GM21360 (cell line): ENCODE results near the gene KPNA4.
"Not testable (repeated sequence)": the region's sequence is repeated elsewhere in the genome, so short reads cannot be mapped to it uniquely, and the experiment has no call there.

Experiments used
- ATAC-seq: cut with Tn5 transposase; IDR thresholded peaks from one replicate; pipeline ENCODE4 v1.9.1; 2021; ENCODE audit warnings: mild to moderate bottlenecking, moderate library complexity; ENCODE audit not compliant: unreplicated experiment

Gene KPNA4

DNA sequence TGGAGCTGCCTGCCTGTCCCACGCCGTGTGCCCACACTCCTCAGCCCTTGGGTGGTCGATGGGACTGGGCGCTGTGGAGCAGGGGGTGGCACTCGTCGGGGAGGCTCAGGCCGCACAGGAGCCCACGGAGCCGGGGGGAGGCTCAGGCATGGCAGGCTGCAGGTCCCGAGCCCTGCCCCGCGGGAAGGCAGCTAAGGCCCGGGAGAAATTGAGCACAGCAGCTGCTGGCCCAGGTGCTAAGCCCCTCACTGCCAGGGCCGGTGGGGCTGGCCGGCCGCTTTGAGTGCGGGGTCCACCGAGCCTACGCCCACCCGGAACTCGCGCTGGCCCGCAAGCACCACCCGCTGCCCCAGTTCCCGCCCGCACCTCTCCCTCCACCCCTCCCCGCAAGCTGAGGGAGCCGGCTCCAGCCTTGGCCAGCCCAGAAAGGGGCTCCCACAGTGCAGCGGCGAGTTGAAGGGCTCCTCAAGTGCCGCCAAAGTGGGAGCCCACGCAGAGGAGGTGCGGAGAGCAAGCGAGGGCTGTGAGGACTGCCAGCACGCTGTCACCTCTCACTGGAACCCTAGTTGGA, 8.7 kb upstream of the KPNA4 start:
- ATAC-seq = not testable (repeated sequence)

DNA sequence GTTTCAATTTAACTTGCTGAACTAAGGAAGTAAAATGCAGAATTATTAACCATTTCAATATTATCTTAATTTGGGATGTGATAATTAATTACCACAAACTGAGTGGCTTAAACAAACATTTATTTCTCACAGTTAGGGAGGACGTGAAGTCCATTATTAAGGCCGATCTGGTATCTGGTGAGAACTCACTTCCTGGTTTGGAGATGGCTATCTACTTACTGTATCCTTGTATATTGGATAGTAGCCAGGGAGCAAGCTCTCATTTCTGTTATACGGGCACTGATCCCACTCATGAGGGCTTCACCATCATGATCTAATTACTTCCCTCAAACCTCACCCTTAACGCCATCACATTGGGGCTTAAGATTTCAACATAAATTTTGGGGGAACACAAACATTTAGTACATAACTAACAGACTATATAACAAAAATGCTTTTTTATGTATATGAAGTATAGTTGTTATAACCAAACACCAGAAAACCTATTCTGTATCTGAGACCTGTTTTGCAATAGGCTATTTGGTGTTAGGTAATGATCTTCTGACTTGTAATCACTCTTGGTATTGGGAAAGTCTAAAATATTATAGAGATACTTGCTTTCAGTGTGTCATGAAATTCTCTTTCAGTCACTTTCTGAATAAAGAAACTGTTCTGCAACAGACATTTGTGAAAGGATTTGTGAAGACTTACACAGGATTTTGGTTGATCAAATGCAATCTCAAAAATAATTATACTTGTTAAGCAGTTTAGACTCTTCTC, 4.7 kb upstream of the KPNA4 start:
- ATAC-seq = no peak

DNA sequence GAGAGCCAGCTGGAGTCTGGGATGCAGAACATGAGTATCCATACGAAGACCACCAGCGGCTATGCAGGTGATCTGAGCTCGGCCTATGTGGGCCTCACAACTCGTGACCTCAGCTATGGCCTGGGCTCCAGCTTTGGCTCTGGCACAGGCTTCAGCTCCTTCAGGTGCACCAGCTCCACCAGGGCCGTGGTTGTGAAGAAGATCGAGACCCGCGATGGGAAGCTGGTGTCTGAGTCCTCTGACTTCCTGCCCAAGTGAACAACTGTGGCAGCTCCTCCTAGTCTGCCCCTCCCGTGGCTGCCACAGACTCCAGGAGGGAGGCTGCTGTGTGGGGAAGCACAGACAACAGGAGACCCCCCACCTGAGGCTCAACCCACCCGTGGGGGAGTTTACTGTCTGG, 3.6 kb upstream of the KPNA4 start:
- ATAC-seq = no peak

DNA sequence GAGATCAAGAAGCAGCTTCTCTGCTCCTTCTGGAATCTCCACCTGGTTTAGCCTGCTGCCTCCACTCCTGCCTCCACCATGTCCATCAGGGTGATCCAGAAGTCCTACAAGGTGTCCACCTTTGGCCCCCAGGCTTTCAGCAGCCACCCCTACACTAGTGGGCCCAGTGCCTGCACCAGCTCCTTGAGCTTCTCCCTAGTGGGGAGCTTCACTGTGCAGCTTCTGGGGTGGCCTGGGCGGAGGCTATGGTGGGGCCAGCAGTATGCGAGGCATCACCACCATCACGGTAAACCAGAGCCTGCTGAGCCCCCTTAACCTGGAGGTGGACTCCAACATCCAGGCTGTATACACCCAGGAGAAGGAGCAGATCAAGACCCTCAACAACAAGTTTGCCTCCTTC, 2.4 kb upstream of the KPNA4 start:
- no peak for ATAC-seq

DNA sequence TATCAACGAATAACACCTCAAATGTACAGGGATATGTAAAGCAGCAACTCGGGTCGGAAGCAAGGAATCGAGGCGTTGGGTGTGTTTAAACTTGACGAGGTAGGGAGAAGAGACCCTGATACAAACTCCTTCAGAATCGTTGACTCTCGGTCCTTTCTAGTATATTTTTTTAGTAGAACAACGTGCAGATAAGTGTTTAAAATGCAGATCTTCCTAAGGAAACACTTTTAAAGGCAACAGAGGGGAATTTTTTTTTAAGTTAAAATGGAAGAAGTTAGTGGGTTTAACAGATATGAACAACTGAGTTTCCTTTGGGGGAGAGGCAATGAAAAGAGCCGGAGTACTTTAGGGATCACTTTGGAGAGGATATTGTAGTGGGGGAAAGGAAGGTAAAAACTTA, 1.1 kb upstream of the KPNA4 start:
- ATAC-seq = no peak

DNA sequence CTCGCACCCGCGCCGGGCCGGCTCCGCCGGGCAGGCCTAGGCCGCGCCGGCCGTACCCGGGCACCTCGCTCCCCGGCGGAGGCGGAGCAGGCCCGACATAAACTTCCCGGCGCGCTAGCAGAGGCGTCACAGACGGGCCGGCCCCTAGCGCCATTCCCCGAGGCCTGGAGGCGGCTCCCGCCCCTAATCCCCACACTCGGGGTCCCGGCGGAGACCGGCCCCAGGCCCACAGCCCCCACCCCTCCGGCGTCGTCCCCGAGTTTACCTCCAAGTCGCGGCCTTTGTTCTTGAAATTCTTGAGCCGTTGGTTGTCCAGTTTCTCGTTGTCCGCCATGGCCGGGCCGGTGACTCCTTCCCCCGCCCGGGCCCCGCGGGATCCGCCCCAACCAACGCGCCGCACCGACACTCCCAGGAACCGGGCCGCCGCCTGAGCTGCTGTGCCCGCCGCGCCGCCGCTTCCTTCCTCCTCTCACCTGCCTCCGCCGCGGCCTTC, 376 bp downstream of the KPNA4 start:
- ATAC-seq = peak; percentile 38

DNA sequence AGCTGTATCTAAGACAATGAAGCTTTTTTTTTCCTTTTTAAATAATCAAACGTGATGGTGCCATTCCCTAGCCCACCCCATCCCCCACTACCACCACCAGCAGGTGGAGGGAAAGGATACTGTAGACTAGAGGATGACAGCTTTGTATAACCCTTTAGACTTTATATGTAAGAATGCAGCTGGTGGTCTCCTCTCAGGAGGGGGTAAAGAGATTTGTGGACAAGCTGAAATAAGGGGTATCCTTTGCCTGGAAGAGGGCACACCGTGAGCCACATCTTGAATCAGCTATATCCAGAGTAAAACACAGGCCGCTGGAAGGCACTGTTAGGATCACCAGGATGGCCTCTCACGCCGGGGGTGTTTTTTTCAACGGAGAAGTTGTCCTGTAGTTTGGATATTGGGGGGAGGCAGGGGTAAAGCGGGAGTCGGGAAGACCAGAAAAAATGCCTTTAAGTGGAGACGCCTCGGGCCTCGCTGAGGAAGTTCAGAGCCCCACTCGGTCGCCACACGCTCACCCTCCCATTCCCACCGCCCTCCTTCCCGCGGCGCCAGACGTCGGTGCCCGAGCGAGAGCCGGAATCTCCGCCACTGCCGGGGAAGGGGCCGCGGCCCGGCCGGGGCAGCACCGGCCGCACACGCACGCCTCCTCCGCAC, 986 bp downstream of the KPNA4 start:
- no peak for ATAC-seq

DNA sequence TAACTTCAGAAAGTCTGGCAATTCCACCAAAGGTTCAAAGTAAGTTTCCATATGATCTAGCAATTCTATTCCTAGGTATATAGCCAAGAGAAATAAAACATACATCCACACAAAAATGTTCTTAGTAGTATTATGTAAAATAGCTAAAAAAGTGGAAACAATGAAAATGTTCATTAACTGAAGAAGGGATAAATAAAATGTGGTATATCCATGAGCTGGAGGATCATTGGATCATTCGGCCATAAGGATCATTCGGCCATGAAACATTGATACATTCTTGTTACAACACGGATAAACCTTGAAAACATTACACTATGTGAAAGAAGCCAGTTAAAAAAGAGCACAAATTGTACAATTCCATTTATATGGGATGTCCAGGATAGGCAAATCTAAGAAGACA, 2.4 kb downstream of the KPNA4 start:
- no peak for ATAC-seq

DNA sequence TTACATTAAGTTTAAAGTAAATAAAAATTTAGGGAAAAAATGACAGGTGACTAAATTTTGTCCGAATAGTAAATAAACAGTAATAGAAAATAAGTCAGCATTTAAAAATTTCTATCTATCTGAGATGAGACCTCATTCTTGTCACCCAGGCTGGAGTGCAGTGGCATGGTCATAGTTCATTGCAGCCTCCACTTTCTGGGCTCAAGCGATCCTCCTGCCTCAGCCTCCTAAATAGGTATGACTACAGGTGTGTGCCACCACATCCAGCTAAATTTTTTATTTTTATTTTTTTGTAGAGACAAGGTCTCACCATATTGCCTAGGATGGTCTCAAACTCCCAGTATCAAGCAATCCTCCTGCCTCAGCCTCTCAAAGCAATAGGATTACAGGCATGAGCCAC, 7.8 kb downstream of the KPNA4 start:
- no peak for ATAC-seq

DNA sequence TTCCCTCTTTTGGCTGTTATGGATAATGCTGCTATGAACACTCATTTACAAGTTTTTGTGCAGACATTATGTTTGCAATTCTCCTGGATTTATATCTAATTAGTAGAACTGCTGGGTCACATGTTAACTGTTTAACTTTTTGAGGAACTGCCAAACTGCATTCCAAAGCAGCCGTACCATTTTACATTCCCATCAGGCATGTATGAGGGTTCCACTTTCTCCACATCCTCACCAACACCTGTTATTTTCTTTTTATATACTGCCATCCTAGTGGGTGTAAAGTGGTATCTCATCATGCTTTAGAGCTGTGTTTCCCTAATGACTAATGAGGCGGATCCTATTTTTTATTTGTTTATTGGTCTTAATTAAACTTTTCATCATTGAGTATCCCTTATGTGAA, 9.2 kb downstream of the KPNA4 start:
- ATAC-seq = no peak

DNA sequence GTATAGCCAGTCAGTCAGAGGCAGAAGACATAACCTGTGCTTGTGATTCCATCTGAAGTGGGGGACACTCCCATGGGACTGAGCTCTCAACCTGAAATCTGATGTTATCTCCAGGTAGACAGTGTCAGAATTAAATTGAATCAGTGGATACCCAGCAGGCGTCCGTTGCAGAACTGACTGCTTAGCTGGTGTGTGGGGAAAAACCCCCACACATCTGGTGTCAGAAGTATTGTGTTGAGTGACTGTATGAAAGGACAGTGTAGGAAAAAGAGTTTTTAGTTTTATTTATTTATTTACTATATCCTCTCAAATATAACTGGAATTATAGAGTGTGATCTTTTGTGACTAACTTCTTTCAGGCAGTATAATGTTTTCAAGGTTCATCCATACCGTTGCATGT, 10.4 kb downstream of the KPNA4 start:
- no peak for ATAC-seq

DNA sequence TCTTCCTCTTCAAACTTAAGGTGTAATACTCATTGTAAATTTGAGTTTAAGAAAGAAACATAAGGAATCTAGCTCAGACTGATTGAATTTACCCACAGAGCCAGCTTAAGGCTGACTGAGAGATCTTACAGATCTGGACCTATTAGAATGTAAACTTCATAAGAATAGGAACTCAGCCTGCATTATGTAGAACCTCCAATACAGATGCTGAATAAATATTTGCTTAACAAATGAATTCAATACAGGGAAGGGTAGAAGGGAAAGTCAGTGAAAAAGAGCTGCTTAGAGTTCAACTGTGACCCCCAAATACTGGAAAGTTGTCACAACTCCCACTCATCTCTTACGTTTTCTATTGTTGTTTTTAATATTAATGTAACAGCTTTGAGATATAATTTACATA, 11.5 kb downstream of the KPNA4 start:
- ATAC-seq = no peak

DNA sequence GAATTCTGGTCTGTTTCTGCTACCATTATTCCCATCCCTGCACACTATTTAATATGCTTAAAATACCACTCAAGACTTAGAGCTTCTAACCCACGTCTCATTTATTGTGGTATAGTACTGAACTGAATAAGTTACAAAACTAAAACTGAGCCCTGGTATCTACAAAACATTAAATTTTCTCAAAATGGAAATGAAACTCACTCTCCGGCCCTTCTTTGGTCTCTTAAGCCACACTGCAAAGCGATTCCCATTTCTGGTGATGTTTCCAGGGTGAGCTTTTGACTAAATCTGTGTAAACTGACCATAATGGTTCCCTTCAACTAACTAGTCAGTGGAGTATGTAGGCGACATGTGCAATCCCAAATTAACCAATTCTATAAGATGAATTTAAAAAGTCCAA, 18.6 kb downstream of the KPNA4 start:
- no peak for ATAC-seq

DNA sequence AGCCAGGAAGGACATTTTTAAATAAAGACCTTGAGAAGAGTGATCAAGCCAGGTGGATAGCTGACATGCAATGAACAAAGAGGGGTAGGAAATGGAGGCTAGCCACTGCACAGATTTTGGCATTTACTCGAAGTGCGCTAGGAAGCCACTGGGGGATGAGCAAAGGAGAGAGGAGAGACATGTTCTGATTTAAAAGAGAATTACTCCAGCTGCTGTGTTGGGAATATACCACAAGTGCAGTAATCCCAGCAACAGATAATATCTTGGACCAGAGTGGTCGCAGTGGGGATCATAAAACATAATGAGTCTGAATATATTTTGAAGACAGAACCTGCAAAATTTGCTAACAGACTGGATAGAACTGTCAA, 19.9 kb downstream of the KPNA4 start:
- no peak for ATAC-seq

DNA sequence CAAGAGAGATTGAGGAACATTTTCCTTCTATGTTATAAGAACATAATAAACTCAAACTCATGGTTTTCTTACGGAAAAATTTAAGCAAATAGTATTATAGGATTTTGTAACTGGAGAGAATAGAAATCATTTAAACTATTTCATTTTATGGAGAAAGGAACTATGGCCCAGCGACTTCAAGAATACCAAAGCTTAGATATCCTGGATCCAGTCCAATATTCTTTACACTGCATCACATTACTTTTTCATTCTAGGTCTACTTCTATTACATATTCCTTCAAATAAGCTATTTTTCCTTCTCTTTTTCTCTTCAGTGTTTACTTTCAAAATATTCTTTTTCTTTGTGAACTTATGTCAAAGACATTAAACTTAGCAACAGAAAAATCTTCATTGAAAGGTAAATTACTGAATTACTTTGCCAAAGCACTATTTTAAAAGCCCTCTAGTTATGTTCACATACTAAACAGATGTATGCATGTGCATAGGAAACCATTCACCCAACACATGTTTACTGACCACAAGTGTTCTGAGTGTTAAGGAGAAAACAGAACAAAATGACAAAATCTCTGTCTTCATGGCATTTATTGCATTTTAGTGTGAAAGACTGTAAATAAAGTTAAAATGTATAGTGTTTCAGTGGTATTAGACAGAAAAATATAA, 20.4 kb downstream of the KPNA4 start:
- ATAC-seq = no peak

DNA sequence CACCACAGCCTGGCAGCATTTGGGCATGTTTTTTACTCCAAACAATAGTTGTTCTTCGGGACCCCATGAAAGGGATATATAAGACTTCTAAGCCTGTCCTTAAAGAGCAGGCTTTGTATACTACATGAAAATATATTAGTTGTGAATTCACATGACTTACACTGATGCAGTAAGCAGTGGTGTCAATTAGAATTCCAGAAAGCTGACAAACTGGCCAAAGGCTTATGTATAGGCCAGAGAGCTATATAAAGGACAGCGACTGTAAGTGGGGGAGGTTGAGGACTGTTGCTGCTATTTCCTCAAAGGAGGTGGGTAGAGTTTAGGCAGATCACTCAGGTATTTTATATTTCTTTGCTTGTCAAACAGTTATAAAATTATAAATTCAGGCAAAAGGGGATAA, 24.8 kb downstream of the KPNA4 start:
- no peak for ATAC-seq

DNA sequence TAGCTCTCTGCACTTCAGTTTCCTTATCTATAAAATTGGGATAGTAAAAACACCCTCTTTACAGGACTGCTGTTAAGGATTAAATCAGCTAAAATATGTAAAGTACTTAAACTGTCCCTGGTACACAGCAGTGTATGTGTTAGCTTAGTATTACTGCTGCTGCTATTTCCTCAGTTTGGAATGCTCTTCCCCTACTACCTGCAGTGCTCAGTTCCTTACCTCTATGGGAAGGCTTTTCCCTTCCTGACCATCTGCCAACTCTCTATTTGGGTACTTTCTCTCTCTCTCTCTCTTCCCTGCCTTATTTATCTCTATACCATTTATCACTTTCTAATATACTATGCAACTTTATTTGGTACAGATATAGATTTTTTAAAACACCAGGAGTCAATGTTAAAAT, 26.5 kb downstream of the KPNA4 start:
- ATAC-seq = no peak

DNA sequence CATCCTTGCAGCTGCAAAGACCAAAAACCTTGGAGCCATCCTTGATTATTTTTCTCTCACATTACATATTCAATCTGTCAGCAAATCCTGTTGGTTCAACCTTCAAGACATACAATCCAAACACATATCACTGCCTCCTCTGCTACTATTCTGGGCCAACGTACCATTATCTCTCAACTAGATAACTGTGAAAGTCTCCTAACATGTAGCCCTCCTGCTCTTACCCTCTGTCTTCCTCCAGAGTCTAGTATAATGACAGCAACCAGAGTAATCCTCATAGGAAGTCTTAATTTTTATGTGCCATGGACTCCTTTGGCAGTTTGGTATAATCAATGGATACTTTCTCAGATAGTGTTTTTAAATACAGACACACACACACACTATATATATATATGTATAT, 27.6 kb downstream of the KPNA4 start:
- ATAC-seq = no peak

DNA sequence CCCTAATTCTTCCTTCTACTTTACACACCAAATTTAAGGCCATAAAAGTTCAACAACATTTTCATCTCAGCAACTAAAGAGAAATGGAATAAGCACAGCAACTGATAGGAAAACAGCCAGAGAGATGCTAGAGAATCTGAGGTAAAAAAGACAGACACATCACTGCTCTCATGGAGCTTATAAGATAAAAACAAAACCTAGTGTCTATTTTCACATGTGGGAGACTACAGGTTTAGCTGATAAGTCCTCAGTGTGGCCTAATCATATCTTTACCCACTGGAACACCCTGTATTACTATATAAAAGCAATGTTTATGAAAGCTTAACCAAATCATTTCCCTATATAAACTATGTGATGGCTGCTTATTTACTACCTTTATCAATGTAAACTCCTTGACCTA, 33.0 kb downstream of the KPNA4 start:
- ATAC-seq = no peak

DNA sequence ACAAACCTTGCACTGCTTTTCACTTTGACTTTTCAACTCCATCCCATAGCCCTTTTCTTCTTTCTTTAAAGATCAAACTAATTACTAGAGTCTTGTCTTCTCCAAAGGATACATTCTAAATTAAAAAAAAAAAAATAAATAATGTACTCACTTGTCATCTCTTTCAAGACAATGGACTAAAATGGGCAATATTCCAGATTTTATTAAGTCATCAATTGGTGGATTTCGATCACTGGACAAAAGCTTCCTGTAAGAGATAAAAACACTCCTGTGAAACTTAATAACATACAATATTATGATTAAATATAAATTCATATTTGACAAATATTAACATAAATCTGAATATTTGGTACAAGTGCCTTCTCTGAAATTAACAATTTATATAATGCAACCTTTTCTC, 34.1 kb downstream of the KPNA4 start:
- ATAC-seq = no peak

DNA sequence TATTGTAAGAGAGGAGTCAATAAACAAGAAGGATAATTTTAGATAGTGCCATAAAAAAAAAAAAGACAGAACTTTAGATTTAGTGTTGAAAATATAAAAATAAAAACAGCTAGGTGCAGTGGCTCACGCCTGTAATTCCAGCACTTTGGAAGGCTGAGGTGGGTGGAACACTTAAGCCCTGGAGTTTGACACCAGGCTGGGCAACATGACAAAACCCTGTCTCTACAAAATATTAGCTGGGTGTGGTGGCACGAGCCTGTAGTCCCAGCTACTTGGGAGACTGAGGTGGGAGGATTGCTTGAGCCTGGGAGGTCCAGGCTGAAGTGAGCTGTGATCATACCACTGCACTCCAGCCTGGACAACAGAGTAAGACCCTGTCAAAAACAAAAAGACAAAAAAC, 49.0 kb downstream of the KPNA4 start:
- not testable (repeated sequence) for ATAC-seq

DNA sequence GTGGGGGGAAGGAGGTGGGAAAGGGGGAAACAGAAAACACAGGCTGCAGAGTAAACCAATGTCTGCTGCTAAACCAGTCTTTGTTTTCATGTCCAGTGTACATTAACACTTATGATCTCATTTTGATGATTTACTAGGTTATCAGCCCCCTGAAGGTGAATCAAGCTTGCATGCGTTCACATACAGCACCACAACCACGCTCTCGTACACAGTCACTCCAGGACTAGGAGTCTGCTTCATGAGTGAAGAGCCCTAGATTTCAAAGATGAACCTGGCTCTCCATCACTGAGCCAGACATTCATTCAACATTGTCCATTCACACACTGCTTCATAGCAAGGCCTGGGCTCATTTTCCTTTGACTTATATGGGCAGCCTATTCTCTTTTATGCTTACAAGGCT, 64.0 kb downstream of the KPNA4 start:
- no peak for ATAC-seq
